ENCODE data around the gene ADGRG3. TPM values are rescaled to one million over a fixed set of nuclear protein-coding genes. Genes with fewer than 3 reads are reported as not detected.

The ADGRG3 gene
- total RNA-seq, 2 experiments from 2014 or later, result not detected

- H3K4me1 Mint-ChIP-seq (ENCODE audit: low read depth), result peaks cover 11% of the 10 kb centered on the region
- H3K36me3 Mint-ChIP-seq (ENCODE audit: low read depth), result no peaks in the 10 kb centered on the region
- no peaks in the 10 kb centered on the region for H3K9me3 Mint-ChIP-seq
- H3K4me3 Mint-ChIP-seq, result no peak overlapping the region
- no peak overlapping the region for H3K27ac Mint-ChIP-seq
- intact Hi-C loops (cut with micrococcal nuclease), result no loop called here
- CTCF ChIA-PET, result interaction anchor here (1.1 to 2.4 kb wide), 3 partner anchors 10 to 45 kb away, joined by 3 to 8 read pairs (median 8); no protein-coding TSS in a partner anchor
- POLR2A ChIA-PET, result interaction anchor here (0.7 to 1.0 kb wide), 2 partner anchors 12 to 16 kb away, joined by 4 read pairs; no protein-coding TSS in a partner anchor
- TF ChIP-seq, protein P1, sequence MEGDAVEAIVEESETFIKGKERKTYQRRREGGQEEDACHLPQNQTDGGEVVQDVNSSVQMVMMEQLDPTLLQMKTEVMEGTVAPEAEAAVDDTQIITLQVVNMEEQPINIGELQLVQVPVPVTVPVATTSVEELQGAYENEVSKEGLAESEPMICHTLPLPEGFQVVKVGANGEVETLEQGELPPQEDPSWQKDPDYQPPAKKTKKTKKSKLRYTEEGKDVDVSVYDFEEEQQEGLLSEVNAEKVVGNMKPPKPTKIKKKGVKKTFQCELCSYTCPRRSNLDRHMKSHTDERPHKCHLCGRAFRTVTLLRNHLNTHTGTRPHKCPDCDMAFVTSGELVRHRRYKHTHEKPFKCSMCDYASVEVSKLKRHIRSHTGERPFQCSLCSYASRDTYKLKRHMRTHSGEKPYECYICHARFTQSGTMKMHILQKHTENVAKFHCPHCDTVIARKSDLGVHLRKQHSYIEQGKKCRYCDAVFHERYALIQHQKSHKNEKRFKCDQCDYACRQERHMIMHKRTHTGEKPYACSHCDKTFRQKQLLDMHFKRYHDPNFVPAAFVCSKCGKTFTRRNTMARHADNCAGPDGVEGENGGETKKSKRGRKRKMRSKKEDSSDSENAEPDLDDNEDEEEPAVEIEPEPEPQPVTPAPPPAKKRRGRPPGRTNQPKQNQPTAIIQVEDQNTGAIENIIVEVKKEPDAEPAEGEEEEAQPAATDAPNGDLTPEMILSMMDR (IDR thresholded peaks at IDR 0.05), result no peak
- DNase-seq (no peak), ATAC-seq (no peak)
- H3K27me3 Mint-ChIP-seq, result no peaks in the 10 kb centered on the region
These were observed 46.4 kb upstream of the ADGRG3 start for GRCh38 chr16:57621521-57622271.

DNA sequence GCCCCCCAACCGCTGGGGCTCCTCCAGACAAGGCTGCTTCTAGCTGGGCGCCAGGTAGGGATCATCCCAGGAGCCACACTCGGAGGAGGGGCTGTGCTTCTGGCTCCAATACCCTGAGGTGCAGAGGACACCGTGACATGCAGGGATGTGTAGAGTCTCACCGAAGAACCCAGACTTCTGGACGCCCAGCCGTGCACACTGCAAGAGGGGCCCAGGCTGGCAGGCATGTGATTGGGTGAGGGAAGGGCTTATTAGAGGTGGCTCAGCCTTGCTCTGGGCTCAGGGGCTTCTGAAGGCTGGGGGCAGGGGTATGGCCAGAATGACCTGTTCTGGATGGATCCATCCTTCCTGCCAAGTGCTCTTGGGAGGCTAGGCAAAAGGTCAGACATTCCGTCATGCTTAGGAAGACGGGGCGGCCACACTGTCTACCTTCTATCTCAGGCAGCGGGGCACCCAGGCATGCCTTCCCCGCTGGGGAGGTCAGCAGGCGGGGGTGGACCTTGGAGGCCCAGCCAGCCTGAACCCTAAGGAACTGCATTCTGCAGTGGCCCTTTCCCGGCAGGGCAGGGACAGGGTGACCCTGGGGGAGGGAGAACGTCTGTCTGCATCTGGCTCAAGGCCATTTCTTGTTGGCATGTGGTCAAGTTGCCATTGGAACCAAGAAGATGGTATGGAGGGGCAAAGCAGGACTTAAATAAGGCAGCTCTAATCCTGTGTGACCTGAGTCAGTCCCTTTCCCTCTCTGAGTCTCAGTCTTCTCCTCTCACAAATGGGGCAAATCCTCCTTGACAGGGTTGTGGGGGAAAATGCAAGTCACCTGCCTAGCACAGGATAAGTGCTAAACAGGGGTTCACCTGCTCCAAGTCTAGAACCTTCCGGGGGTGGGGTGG is 45.5 kb upstream of the ADGRG3 start:
- H3K27me3 Mint-ChIP-seq, result no peaks in the 10 kb centered on the region
- ChIA-PET POLR2A (interaction anchor here (0.7 kb wide), 1 partner anchor 15 kb away, joined by 4 read pairs; no protein-coding TSS in a partner anchor), CTCF (interaction anchor here (1.0 to 2.4 kb wide), 3 partner anchors 11 to 46 kb away, joined by 3 to 8 read pairs (median 8); no protein-coding TSS in a partner anchor)
- H3K4me3 Mint-ChIP-seq, result no peak overlapping the region
- H3K9me3 Mint-ChIP-seq, result no peaks in the 10 kb centered on the region
- no peak for DNase-seq
- no peaks in the 10 kb centered on the region for H3K36me3 Mint-ChIP-seq (ENCODE audit: low read depth)
- H3K4me1 Mint-ChIP-seq (ENCODE audit: low read depth), result peaks cover 8% of the 10 kb centered on the region
- ATAC-seq, result no peak
- intact Hi-C loops (cut with micrococcal nuclease), result no loop called here
- no peak overlapping the region for H3K27ac Mint-ChIP-seq
- TF ChIP-seq, protein P1 (IDR thresholded peaks at IDR 0.05), result no peak

GRCh38 chr16:57623251-57624043 is 44.7 kb upstream of the ADGRG3 start:
- ChIA-PET POLR2A (no interaction called here), CTCF (interaction anchor here (1.0 to 2.4 kb wide), 4 partner anchors 12 to 47 kb away, joined by 3 to 8 read pairs (median 6); no protein-coding TSS in a partner anchor)
- peaks cover 1% of the 10 kb centered on the region for H3K27me3 Mint-ChIP-seq
- no peak overlapping the region for H3K4me3 Mint-ChIP-seq
- H3K9me3 Mint-ChIP-seq, result no peaks in the 10 kb centered on the region
- intact Hi-C loops (cut with micrococcal nuclease), result no loop called here
- H3K27ac Mint-ChIP-seq, result no peak overlapping the region
- no peak for DNase-seq
- TF ChIP-seq, protein P1 (IDR thresholded peaks at IDR 0.05), result no peak
- no peak for ATAC-seq
- H3K36me3 Mint-ChIP-seq (ENCODE audit: low read depth), result no peaks in the 10 kb centered on the region
- H3K4me1 Mint-ChIP-seq (ENCODE audit: low read depth), result peaks cover 8% of the 10 kb centered on the region

GRCh38 chr16:57624044-57624688 is 43.9 kb upstream of the ADGRG3 start:
- ChIA-PET POLR2A (interaction anchor here (1.3 kb wide), 1 partner anchor 46 kb away, joined by 3 read pairs; no protein-coding TSS in a partner anchor), CTCF (interaction anchor here (1.0 to 2.4 kb wide), 3 partner anchors 13 to 24 kb away, joined by 3 to 8 read pairs (median 3); no protein-coding TSS in a partner anchor)
- Mint-ChIP-seq H3K27ac (no peak overlapping the region), H3K4me3 (no peak overlapping the region), H3K9me3 (no peaks in the 10 kb centered on the region), H3K36me3 (ENCODE audit: low read depth) (no peaks in the 10 kb centered on the region), H3K4me1 (ENCODE audit: low read depth) (peaks cover 16% of the 10 kb centered on the region), H3K27me3 (peaks cover 7% of the 10 kb centered on the region)
- intact Hi-C loops (cut with micrococcal nuclease), result no loop called here
- DNase-seq (no peak), ATAC-seq (no peak)
- TF ChIP-seq, protein P1 (IDR thresholded peaks at IDR 0.05), result no peak
